Measurements from ENCODE around the gene DLGAP1.

DLGAP1 gene

DNA sequence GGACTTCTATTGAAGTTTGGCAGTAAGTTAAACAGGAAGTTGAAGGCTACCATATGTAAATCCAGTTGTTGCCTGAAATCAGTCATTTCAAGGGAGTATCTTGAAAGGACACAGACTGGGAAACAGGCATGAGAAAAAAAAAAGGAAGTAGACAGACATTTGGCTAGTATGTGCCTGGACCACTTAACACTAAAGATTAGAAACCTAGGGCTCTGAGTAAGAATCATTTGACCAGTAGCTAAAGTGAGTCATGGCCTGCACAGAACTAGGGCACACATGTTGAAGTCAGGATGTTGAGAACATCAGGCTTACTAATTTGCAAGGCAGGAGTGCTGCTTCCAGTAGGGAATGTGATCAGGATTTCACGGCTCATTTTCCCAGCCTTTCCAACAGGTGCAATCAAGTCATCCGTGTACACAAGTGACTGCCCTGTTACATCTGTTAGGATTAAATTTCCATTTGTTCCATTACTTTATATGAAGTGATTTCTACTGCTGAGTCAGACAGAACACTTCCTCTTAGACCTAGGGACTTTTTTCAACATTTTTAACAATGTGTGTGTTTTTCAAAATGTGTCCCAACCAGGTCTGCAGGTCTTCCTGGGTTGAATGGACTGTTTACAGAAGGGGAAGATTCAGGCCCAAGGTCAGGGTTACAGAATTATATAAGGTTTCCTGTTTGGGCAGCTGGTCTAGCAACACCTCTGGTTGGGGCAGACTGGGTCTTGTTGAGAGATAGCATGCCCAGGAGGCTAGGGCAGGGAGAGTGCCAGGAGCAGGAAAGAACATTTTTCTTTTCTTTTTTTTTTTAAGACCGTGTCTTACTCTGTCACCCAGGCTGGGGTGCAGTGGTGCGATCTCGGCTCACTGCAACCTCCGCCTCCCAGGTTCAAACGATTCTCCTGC, 859.5 kb downstream of the DLGAP1 start (continued):
- TF ChIP-seq ZNF280D (tag by site-specific recombination; IDR thresholded peaks at IDR 0.05) = no peak
- TF ChIP-seq ZNF132 (tag by site-specific recombination; IDR thresholded peaks at IDR 0.05; ENCODE audit: borderline replicate concordance) = no peak
- peak; percentile 42; the same call in 1 of the 2 replicates for TF ChIP-seq ZNF335 (tag by site-specific recombination; conservative IDR thresholded peaks at IDR 0.05)
- no peak for TF ChIP-seq ZNF26 (tag by site-specific recombination; IDR thresholded peaks at IDR 0.05)
- TF ChIP-seq ZNF623 (tag by site-specific recombination; IDR thresholded peaks at IDR 0.05) = no peak
- TF ChIP-seq MEIS1 (CRISPR knock-in tag; IDR thresholded peaks at IDR 0.05; ENCODE audit: borderline replicate concordance) = no peak
- TF ChIP-seq REPIN1 (tag by site-specific recombination; IDR thresholded peaks at IDR 0.05; ENCODE audit: low read depth) = no peak
- peak; percentile 44; the same call in 1 of the 2 replicates for TF ChIP-seq ZNF692 (tag by site-specific recombination; IDR thresholded peaks at IDR 0.05)
- peak; percentile 99 for TF ChIP-seq SCRT2 (tag by site-specific recombination; IDR thresholded peaks at IDR 0.05)
- TF ChIP-seq ZBTB17 (tag by site-specific recombination; IDR thresholded peaks at IDR 0.05) = peak; percentile 61
- 0 out of 2 replicates have a peak, but pooled peaks have one; percentile 26 for TF ChIP-seq ZNF398 (tag by site-specific recombination; IDR thresholded peaks at IDR 0.05)
- peak; percentile 82 for TF ChIP-seq ZBTB20 (tag by site-specific recombination; IDR thresholded peaks at IDR 0.05)
- TF ChIP-seq SP3 (tag by site-specific recombination; IDR thresholded peaks at IDR 0.05) = peak; percentile 57; the same call in 1 of the 2 replicates
- 0 out of 2 replicates have a peak, but pooled peaks have one; percentile 27 for TF ChIP-seq PRDM1 (tag by site-specific recombination; IDR thresholded peaks at IDR 0.05)
- TF ChIP-seq ZNF571 (tag by site-specific recombination; IDR thresholded peaks at IDR 0.05) = no peak
- TF ChIP-seq GLIS2 (tag by site-specific recombination; IDR thresholded peaks at IDR 0.05) = peak; percentile 43; the same call in 1 of the 2 replicates
- no peak for TF ChIP-seq ZNF19 (tag by site-specific recombination; IDR thresholded peaks at IDR 0.05; ENCODE audit: low read depth)
- TF ChIP-seq GFI1B (tag by site-specific recombination; IDR thresholded peaks at IDR 0.05) = peak; percentile 70
- TF ChIP-seq, protein P1, sequence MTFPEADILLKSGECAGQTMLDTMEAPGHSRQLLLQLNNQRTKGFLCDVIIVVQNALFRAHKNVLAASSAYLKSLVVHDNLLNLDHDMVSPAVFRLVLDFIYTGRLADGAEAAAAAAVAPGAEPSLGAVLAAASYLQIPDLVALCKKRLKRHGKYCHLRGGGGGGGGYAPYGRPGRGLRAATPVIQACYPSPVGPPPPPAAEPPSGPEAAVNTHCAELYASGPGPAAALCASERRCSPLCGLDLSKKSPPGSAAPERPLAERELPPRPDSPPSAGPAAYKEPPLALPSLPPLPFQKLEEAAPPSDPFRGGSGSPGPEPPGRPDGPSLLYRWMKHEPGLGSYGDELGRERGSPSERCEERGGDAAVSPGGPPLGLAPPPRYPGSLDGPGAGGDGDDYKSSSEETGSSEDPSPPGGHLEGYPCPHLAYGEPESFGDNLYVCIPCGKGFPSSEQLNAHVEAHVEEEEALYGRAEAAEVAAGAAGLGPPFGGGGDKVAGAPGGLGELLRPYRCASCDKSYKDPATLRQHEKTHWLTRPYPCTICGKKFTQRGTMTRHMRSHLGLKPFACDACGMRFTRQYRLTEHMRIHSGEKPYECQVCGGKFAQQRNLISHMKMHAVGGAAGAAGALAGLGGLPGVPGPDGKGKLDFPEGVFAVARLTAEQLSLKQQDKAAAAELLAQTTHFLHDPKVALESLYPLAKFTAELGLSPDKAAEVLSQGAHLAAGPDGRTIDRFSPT (tag by site-specific recombination; IDR thresholded peaks at IDR 0.05) = peak; percentile 58; the same call in 1 of the 2 replicates
- TF ChIP-seq ZNF202 (tag by site-specific recombination; IDR thresholded peaks at IDR 0.05; ENCODE audit: borderline replicate concordance) = no peak
- 0 out of 2 replicates have a peak, but pooled peaks have one; percentile 38 for TF ChIP-seq ZEB2 (tag by site-specific recombination; IDR thresholded peaks at IDR 0.05)
- TF ChIP-seq ZNF223 (tag by site-specific recombination; IDR thresholded peaks at IDR 0.05) = peak; percentile 86
- no peak for TF ChIP-seq ZNF473 (tag by site-specific recombination; IDR thresholded peaks at IDR 0.05)
- 0 out of 2 replicates have a peak, but pooled peaks have one; percentile 25 for TF ChIP-seq GLIS1 (tag by site-specific recombination; IDR thresholded peaks at IDR 0.05)
- TF ChIP-seq ZBTB48 (tag by site-specific recombination; IDR thresholded peaks at IDR 0.05) = peak; percentile 94
- no peak for TF ChIP-seq PRDM4 (tag by site-specific recombination; IDR thresholded peaks at IDR 0.05)
